Measurements from ENCODE around the gene TNFRSF1A. TPM values are rescaled to one million over a fixed set of nuclear protein-coding genes. Genes with fewer than 3 reads are reported as not detected.

The TNFRSF1A gene
- total and polyA plus RNA-seq, 4 donors: 36.9 to 144 (median 88.4) TPM

DNA sequence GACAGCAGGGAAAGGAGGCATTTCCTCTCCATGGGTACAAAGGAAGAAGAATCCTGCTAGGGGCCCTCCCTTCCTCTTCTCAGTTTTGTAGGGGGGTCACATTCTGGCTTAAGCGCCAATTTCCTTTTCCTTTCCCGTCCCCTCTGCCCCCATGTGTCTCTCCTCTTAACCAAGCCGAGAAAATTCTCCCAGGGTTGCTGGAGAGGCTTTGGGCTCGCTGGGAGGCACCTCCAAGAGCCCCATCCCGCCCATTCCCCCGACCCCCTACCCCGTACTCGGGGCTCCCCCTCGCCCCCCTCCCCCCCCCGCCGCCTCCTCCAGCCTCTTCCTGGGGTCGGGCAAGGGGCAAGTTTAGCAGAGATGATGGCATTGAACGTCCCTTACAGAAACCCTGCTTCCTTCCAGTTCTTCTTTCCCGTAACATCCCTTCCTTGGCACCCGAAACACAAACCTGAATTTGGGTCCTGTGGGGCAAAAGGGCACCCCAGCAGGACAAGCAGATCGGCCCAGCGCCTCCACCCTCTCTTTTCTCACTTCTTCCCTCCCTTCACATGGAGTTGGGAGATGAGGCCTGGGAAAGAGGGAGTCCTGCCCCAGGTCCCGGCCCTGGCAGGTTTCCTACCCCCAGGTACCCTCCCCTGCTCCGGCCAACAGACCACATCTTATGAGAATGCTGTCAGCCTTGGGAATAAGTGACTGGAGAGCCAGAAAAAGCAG lies 17.7 kb downstream of the TNFRSF1A start:
- H3K27me3 ChIP-seq (ENCODE audit: control insufficient read depth in 4 of 4, insufficient read depth in 4 of 4, low read length in 3 of 4): no peaks in the 10 kb centered on the region
- no peaks in the 10 kb centered on the region for H3K9me3 ChIP-seq (ENCODE audit: control insufficient read depth in 4 of 4, low read length in 3 of 4)
- peaks cover 6 to 49% (median 21%) of the 10 kb centered on the region in 4 donors for H3K4me1 ChIP-seq (ENCODE audit: control insufficient read depth in 4 of 4, insufficient read depth in 4 of 4, low read length in 3 of 4)
- WGBS: 47% methylated on average over 19 of the region's 19 CpGs
- H3K9ac ChIP-seq (ENCODE audit: low read depth in 1 of 2, low read length in 2 of 2): no peak overlapping the region
- peaks cover 11 to 17% (median 13%) of the 10 kb centered on the region in 4 donors for H3K36me3 ChIP-seq (ENCODE audit: control insufficient read depth in 4 of 4, insufficient read depth in 3 of 4, low read depth in 1 of 4, low read length in 3 of 4)
- peak overlapping the region; percentile 60 to 82 for H3K27ac ChIP-seq (ENCODE audit: low read depth in 1 of 2, low read length in 2 of 2)
- TF ChIP-seq HNF4A (conservative IDR thresholded peaks at IDR 0.05) (peak in 1 of 2 donors; percentile 15), NR2F2 (IDR thresholded peaks at IDR 0.05) (no peak), SP1 (IDR thresholded peaks at IDR 0.05) (no peak)
- DNase-seq (ENCODE audit: low spot score): no peak
- no peak overlapping the region for H3K4me3 ChIP-seq (ENCODE audit: low read depth in 1 of 3, low read length in 3 of 3)

GRCh38 chr12:6323340-6323994 lies 18.4 kb downstream of the TNFRSF1A start:
- H3K9me3 ChIP-seq (ENCODE audit: control insufficient read depth in 4 of 4, low read length in 3 of 4): no peaks in the 10 kb centered on the region
- peaks cover 6 to 49% (median 21%) of the 10 kb centered on the region in 4 donors for H3K4me1 ChIP-seq (ENCODE audit: control insufficient read depth in 4 of 4, insufficient read depth in 4 of 4, low read length in 3 of 4)
- TF ChIP-seq, protein P1, sequence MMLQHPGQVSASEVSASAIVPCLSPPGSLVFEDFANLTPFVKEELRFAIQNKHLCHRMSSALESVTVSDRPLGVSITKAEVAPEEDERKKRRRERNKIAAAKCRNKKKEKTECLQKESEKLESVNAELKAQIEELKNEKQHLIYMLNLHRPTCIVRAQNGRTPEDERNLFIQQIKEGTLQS (IDR thresholded peaks at IDR 0.05): peak; percentile 18
- TF ChIP-seq HNF4A (conservative IDR thresholded peaks at IDR 0.05) (peak in 1 of 2 donors; percentile 9), HNF4G (IDR thresholded peaks at IDR 0.05) (no peak), REST (IDR thresholded peaks at IDR 0.05) (no peak), SP1 (IDR thresholded peaks at IDR 0.05) (no peak), RXRA (IDR thresholded peaks at IDR 0.05) (peak; percentile 14 to 24), NR2F2 (IDR thresholded peaks at IDR 0.05) (peak; percentile 51), JUND (IDR thresholded peaks at IDR 0.05) (peak; percentile 87 to 93), YY1 (IDR thresholded peaks at IDR 0.05) (peak; percentile 28), FOXA2 (IDR thresholded peaks at IDR 0.05) (no peak), EGR1 (IDR thresholded peaks at IDR 0.05; ENCODE audit: low read depth in 2 of 2) (no peak), RAD21 (IDR thresholded peaks at IDR 0.05) (peak; percentile 76 to 77)
- TF ChIP-seq, protein P2, sequence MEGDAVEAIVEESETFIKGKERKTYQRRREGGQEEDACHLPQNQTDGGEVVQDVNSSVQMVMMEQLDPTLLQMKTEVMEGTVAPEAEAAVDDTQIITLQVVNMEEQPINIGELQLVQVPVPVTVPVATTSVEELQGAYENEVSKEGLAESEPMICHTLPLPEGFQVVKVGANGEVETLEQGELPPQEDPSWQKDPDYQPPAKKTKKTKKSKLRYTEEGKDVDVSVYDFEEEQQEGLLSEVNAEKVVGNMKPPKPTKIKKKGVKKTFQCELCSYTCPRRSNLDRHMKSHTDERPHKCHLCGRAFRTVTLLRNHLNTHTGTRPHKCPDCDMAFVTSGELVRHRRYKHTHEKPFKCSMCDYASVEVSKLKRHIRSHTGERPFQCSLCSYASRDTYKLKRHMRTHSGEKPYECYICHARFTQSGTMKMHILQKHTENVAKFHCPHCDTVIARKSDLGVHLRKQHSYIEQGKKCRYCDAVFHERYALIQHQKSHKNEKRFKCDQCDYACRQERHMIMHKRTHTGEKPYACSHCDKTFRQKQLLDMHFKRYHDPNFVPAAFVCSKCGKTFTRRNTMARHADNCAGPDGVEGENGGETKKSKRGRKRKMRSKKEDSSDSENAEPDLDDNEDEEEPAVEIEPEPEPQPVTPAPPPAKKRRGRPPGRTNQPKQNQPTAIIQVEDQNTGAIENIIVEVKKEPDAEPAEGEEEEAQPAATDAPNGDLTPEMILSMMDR (IDR thresholded peaks at IDR 0.05; ENCODE audit: low read depth, low read length, missing input control): peak; percentile 48
- peaks cover 5 to 10% (median 6%) of the 10 kb centered on the region in 4 donors for H3K36me3 ChIP-seq (ENCODE audit: control insufficient read depth in 4 of 4, insufficient read depth in 3 of 4, low read depth in 1 of 4, low read length in 3 of 4)
- DNase-seq (ENCODE audit: low spot score): no peak
- H3K9ac ChIP-seq (ENCODE audit: low read depth in 1 of 2, low read length in 2 of 2): no peak overlapping the region
- peak overlapping the region; percentile 60 to 82 for H3K27ac ChIP-seq (ENCODE audit: low read depth in 1 of 2, low read length in 2 of 2)
- H3K4me3 ChIP-seq (ENCODE audit: low read depth in 1 of 3, low read length in 3 of 3): no peak overlapping the region
- 43% methylated on average over 14 of the region's 14 CpGs for WGBS
- H3K27me3 ChIP-seq (ENCODE audit: control insufficient read depth in 4 of 4, insufficient read depth in 4 of 4, low read length in 3 of 4): no peaks in the 10 kb centered on the region

Measured in liver (tissue), 9 donors.